ENCODE data around the gene ADAMTSL3.

- TF ChIP-seq EZH2 (IDR thresholded peaks at IDR 0.05), result no peak
- no peak for TF ChIP-seq POLR2A (IDR thresholded peaks at IDR 0.05; ENCODE audit: borderline replicate concordance, extremely low read depth, insufficient read depth, insufficient read length)
- no peak for TF ChIP-seq SRF (IDR thresholded peaks at IDR 0.05; ENCODE audit: low read depth)
- TF ChIP-seq CTCF (IDR thresholded peaks at IDR 0.05 in 2 of 3, conservative IDR thresholded peaks at IDR 0.05 in 1 of 3; ENCODE audit: borderline replicate concordance in 1 of 3, insufficient read depth in 1 of 3, low read depth in 2 of 3, low read length in 2 of 3), result no peak
- no peak for TF ChIP-seq REST (IDR thresholded peaks at IDR 0.05; ENCODE audit: low read depth)
- no peak for TF ChIP-seq POLR2AphosphoS5 (IDR thresholded peaks at IDR 0.05; ENCODE audit: low read depth, low read length)
- TF ChIP-seq EZH2phosphoT487 (IDR thresholded peaks at IDR 0.05; ENCODE audit: borderline replicate concordance), result no peak
- no peak for TF ChIP-seq ZNF274 (IDR thresholded peaks at IDR 0.05; ENCODE audit: low read depth, low read length)
- TF ChIP-seq EGR1 (IDR thresholded peaks at IDR 0.05; ENCODE audit: low read depth), result no peak
- TF ChIP-seq RAD21 (IDR thresholded peaks at IDR 0.05; ENCODE audit: low read depth), result no peak
Observed at GRCh38 chr15:83692746-83693581, 39.0 kb downstream of the ADAMTSL3 start.

Data from HCT116 (cell line).